Jurkat, Clone E6-1 (cell line): ENCODE measurements around the gene CBFA2T3.

Source experiments
- DNase-seq: peaks from one replicate; pipeline ENCODE4 v3.0.0-alpha.2; 2011; ENCODE audit warnings: low read depth, low spot score
- H3K4me3 ChIP-seq: 2 replicates; pipeline ENCODE4 v1.5.1; 2011; ENCODE audit warnings: mild to moderate bottlenecking, low read length, control low read depth, moderate library complexity

The CBFA2T3 gene

DNA sequence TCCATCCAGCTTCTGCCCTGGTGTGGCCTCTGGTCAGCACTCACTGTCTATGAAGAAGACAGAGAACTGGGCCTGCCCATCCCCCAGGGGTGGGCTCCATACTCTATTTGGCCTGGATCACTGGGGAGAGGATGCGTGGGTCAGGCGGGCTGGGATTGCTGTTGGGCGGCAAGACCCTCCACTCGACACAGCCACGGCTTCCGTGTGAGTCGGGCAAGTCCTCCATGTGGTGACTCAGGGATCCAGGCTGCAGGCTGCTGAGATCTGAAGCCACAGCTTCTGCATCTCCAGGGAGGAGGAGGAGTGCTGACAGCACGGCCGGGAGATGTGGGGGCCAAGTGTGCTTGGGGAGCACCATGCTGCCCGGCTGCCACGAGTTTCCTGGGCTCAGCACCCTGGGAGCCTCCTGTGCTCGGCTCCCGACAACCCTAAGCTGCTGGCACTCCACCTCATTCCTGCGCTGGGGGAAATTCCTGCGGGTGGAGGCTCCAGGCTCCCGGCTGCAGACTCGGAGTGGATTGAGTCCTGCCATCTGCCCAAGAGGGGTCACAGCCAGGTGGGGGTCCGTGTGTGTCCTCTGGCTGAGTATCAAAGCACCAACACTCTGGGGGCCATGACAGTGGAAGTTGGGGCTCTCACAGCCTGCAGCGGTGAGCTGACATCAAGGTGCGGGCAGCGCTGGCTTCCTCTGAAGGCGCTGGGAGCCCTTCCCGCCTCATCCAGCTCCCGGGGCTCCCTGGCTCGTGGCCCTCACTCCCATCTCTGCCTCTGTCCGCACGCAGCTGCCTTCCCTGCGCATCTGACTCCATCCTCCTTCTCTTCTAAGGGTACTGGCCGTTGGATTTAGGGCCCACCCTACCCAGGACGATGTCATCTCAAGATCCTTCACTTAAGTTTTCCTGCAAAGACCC is 24.4 kb upstream of the CBFA2T3 start:
- H3K4me3 ChIP-seq: no peak overlapping the region
- DNase-seq: no peak

DNA sequence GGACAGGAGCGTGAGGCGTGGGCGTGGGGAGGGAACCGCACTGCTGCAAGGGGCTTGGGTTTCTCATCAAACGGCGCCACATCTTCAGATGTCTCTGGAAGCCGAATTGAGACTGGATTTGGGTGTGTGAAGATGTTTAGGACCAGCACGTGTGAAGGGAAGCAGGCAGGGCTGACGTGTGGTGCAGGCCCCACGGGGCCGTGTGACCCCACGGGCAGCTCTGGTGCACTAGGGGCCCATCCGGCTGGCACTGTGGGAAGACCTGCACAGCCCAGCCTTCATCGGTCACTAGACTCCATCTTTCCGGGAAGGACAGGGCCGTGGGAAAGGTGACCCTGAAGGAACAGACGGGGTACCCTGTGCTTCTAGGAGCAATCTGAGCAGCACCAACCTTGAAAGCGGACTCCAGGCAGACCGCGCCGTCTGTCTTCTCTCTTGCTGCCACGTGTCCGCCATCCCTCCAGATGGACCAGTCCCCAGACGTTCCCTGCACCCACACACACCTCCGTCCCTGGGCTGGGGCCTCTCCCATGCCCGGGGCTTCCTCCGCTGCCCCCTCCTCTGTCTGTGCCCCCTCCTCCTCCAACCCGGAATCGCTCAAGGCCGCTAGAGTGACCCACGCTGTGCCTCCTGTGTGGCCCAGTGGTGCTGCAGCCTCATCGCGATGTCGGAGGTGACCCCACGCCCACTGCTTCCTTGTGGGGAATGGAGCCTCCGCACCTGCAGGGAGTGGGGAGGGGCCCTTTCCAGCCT is 23.4 kb upstream of the CBFA2T3 start:
- no peak overlapping the region for H3K4me3 ChIP-seq
- DNase-seq: no peak

DNA sequence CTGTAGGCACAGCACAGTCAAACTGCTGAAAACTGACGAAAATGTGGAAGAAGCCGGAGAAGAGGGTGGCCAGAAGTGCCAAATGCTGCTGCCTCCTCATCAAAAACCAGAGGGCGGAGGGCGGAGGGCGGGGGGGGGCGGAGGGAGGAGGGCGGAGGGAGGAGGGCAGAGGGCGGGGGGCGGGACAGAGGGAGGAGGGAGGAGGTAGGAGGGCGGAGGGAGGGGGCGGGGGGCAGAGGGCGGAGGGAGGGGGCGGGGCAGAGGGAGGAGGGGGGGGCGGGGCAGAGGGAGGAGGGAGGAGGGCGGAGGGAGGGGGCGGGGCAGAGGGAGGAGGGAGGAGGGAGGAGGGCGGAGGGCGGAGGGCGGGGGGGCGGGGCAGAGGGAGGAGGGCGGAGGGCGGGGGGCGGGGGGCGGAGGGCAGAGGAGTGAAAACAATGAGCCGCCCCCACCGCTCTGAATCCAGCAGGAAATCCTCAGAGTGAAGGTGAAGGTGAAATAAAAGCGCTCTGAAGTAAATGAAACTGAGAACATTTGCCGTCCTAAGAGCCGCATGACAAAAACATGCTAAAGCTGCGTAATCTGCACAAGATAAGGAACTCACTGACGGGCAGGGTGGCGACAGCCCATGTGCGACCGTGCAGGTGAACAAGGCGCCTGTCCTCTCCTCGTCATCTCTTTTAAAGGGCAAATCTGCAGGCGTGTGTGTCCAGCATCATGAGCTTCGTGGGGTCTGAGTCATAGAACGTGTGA is 22.6 kb upstream of the CBFA2T3 start:
- no peak overlapping the region for H3K4me3 ChIP-seq
- no peak for DNase-seq

- no peak overlapping the region for H3K4me3 ChIP-seq
- DNase-seq: no peak
Measured at GRCh38 chr16:88995746-88996535, 18.9 kb upstream of the CBFA2T3 start.

GRCh38 chr16:88995194-88995593 is 18.2 kb upstream of the CBFA2T3 start:
- no peak overlapping the region for H3K4me3 ChIP-seq
- DNase-seq: no peak

DNA sequence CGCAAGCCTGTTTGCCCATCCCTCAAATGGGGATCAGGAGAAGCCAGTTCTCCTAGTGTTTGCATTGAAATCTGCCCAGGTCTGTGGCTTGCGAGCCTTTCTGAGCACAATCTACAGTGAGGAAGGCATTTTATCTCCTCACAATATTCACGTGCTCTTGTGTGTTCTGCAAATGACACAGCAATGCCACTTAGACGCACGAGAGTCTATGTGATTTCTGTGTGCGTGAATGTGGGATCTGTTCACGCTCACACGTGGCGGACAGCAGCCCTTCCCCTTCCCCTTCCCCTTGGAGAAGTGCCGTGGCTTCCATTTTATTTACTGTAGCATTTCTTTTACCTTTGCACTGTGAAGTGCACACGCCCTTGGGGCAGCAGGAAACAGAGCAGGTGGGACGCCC is 17.7 kb upstream of the CBFA2T3 start:
- no peak overlapping the region for H3K4me3 ChIP-seq
- DNase-seq: no peak

DNA sequence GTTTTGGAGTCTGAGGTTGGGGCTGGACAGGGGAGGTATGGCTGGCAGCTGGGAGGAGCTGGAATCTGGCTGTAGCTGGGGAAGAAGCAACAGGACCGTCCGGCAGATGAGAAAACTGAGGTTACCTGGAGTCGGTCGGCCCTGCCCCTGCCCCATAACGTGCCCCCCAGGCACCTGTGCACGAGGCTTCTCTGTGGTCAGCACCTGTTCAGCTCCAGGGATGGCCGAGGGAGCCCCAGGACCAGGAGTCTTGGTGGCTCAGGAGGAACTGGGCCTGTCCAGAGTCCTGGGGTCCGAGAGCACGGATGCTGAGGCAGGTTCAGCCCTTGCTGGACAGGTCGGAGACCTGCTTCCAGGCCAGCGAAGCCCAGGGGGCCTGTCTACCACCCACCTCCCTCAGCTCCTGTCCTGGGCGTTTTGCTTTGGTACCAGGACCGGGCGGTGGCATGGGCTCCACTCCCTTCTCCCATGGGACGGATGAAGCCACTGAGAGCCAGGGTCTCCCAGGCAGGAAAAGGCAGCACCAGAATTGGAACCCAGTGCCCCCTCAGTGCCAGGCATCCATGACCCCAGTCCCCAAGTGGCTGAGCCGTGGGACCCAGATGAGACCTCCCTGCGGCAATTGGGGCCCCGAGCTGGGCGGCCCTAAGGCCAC is 17.1 kb upstream of the CBFA2T3 start:
- H3K4me3 ChIP-seq: no peak overlapping the region
- DNase-seq: no peak

DNA sequence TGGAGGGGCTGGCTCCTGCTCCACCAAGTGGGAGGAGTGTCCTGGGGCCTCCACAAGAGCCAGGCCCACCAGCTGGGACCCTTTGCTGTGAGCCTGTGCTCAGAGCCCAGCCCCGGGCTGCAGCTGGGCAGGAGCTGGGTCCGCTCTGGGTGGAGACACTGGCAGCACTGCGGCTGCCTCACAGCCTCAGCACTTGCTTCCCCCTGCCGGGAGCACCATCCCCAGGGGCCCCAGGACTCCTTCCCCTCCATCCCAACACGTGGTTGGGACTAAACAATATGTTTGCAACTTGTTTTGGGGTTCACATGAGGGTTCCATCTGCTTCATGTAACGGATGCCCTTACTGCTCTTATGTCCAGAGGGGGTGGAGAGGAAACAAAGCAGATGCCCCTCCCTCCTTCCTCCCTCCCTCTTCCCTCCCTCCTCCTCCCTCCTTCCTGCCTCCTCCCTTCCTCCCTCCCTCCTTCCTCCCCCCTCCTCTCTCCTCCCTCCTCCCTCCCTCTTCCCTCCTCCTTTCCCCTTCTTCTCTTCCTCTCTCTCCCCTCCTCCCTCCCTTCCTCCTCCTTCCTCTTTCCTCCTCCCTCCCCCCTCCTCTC is 16.3 kb upstream of the CBFA2T3 start:
- peak; percentile 89 for DNase-seq
- H3K4me3 ChIP-seq: peak overlapping the region; percentile 44

GRCh38 chr16:88992351-88993165 is 15.6 kb upstream of the CBFA2T3 start:
- H3K4me3 ChIP-seq: peak overlapping the region; percentile 44
- DNase-seq: peak; percentile 93

GRCh38 chr16:88991813-88992350 is 14.9 kb upstream of the CBFA2T3 start:
- H3K4me3 ChIP-seq: peak overlapping the region; percentile 44

DNA sequence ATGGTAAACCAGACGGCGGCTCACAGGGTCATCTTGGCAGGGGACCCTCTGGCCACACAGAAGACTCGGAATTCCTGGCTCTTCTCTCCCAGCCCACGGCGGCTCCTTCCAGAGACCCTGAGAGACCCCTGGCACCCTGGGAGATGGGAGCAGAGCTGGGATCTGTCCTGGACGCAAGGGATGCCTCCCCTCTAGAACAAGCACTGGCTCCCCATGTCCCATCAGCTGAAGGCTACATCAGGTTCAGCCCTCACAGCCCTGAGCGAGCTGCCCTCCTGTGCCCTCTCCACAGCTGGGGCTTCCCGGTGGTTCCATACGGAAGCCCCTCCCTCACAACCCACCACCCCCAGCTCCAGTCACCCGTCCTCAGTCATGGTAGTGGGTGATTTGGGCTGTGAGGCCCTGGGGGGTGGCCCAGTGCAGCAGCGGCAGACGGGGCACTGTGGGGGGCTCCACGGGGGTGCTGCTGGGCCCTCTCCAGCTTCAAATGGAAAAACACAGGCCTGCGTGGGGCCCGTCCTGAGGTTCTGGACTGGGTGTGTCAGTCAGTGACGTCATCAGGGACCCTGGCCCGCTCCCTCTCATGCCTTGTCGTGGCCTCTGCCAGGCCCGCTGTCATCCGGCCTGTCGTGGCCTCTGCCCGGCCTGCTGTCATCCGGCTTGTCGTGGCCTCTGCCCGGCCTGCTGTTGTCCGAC is 13.0 kb upstream of the CBFA2T3 start:
- no peak for DNase-seq
- H3K4me3 ChIP-seq: no peak overlapping the region

More at GRCh38 chr16:88991813-88992350, 14.9 kb upstream of the CBFA2T3 start:
- DNase-seq: peak; percentile 74

DNA sequence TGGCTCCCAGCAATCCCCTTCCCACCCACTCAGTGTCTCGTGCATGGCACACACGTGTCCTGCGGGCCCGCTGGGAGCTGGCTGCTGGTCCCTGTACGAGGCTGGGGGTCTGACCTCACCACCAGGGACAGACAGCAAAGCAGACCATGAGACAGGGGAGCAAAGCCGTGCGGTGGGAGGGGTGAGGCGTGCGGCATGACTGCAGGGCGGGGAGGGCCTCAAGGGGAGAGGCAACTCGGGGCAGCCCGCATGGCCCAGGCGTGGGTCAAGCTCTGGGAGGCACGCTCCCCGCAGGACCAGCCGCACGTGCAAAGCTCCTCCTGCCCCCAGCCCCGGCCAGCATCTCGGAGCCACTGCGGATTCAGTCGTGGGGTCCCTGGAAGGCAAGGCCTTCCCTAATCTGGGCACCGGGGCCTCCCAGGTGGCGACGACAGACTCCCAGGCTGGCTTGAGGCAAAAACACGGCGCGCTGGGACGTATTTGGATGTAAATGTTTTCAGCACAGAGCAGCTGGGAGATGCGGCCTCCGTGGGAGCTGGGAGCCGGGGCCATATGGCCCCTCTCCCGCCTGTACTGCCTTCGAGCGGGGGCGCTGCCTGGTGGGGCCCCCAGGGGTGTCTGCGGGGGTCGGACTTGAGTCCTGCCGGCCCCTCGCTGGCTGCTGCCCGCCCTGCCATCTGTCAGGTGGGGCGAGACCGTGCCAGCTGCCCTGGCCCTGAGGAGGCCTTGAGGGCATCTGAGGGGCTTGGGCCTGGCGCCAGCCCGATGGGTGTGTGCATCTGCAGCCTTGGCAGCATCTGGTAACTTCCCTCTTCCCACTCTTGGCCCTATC is 12.2 kb upstream of the CBFA2T3 start:
- H3K4me3 ChIP-seq: no peak overlapping the region
- no peak for DNase-seq

DNA sequence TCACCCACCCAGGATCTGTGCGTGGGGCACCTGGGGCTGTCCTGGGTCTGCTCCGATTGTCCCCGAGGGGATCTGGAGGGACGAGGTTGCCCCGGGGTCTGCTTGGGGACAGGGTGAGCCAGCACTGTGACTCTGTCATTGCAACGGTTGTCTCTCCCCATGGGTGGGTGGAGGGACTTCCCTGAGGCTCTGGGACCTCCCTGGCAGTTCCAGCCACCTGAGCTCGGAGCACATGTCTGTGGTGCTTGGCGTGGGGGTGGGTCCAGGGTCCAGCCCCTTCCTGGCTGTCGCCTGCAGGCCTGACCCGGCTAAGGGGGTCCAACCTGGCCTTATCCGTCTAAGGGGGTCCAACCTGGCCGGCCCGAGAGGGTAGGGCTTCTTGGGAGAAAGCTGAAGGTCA is 8.5 kb upstream of the CBFA2T3 start:
- DNase-seq: no peak
- no peak overlapping the region for H3K4me3 ChIP-seq

- DNase-seq: no peak
- H3K4me3 ChIP-seq: no peak overlapping the region
Measured at GRCh38 chr16:88983771-88984687, 7.0 kb upstream of the CBFA2T3 start.

DNA sequence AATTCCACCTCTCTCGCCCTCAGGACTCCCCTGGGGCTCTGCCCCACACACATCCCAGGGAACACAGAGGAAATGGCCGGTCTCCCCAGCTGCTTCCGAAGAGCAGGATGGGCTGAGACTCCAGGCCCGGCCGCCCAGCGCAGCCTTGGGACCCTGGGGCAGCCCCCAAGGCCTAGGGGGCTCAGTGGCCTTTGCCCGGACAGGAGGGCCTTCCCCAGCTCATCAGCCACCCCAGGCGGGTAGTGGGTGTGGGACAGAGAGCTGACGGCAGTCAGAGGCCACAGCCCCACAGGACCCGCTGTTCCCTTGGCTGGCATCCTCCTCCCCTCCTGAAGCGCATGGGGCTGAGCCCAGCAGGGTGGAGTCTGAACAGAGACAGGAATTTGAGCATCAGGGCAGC is 6.2 kb upstream of the CBFA2T3 start:
- no peak for DNase-seq
- no peak overlapping the region for H3K4me3 ChIP-seq
